MM.1S (cell line): ENCODE measurements around the gene VEGFC.

Experiments
- CTCF ChIP-seq: fragments of 300-600 bp; sonication (generic); IDR thresholded peaks from 2 replicates; pipeline ENCODE4 v1.5.1; 2016; ENCODE audit warnings: antibody characterized with exemption, low read length, mixed read lengths
- EZH2 ChIP-seq: fragments of 300-600 bp; sonication (generic); optimal IDR thresholded peaks from 2 replicates; pipeline ENCODE3; 2017; ENCODE audit warnings: low read depth, mild to moderate bottlenecking, antibody characterized with exemption, low read length, mixed read lengths
- EZH2phosphoT487 ChIP-seq: fragments of 300-600 bp; sonication (generic); IDR thresholded peaks from 2 replicates; pipeline ENCODE4 v1.6.1; 2018; ENCODE audit warnings: antibody characterized with exemption, low read length

GRCh38 chr4:176744091-176744490 is 48.6 kb downstream of the VEGFC start:
- TF ChIP-seq CTCF (no peak), EZH2phosphoT487 (no peak), EZH2 (no peak)
